ENCODE data around the gene NMNAT1. TPM values are rescaled to one million over a fixed set of nuclear protein-coding genes. Genes with fewer than 3 reads are reported as not detected.

Gene NMNAT1
- total and polyA plus RNA-seq, 2 of the 8 experiments (the other 6 are each of a cell fraction or from before 2014, with no cell fraction given) = 2.0 to 2.5 TPM

GRCh38 chr1:9910423-9911178 is 32.7 kb upstream of the NMNAT1 start:
- Histone ChIP-seq H3K27ac (ENCODE audit: low read depth, low read length) (peak overlapping the region; percentile 60), H4K5ac (ENCODE audit: insufficient read length, low read depth, low read length) (peak overlapping the region; percentile 20), H3K4me1 (replicated peaks in 1 of 4; ENCODE audit: control insufficient read depth in 3 of 4, insufficient read depth in 4 of 4, low read length in 3 of 4) (peaks cover 2 to 6% (median 4%) of the 10 kb centered on the region in 4 experiments; a peak in 4 of 7 replicates), H3K14ac (ENCODE audit: insufficient read length) (no peak overlapping the region), H2BK20ac (ENCODE audit: low read length) (no peak overlapping the region), H4K8ac (ENCODE audit: extremely low read depth, insufficient read depth, low read length) (0 out of 2 replicates have a peak overlapping the region, but pooled peaks have one; percentile 4), H3K4me3 (ENCODE audit: extremely low read depth in 1 of 4, insufficient read depth in 2 of 4, low read depth in 3 of 4, low read length in 4 of 4) (peak overlapping the region; percentile 56 to 80 (median 78)), H3K79me1 (ENCODE audit: low read depth, low read length) (peaks cover 9% of the 10 kb centered on the region), H3K9me3 (ENCODE audit: insufficient read depth in 2 of 2, low read depth in 1 of 2, low read length in 1 of 2) (no peaks in the 10 kb centered on the region), H2BK5ac (ENCODE audit: low read depth, low read length) (peak overlapping the region; percentile 46; the same call in 1 of the 2 replicates), H4K20me1 (replicated peaks in 1 of 2; ENCODE audit: control insufficient read depth in 1 of 2, insufficient read depth in 2 of 2, low read length in 2 of 2) (peaks cover 0 to 2% of the 10 kb centered on the region in 2 experiments), H2BK15ac (ENCODE audit: low read length) (no peak overlapping the region), H3K9ac (replicated peaks in 1 of 4; ENCODE audit: extremely low read depth in 1 of 4, low read depth in 3 of 4, low read length in 3 of 4) (peak overlapping the region; percentile 57 to 78 (median 60)), H4K91ac (replicated peaks; ENCODE audit: insufficient read length, low read length) (no peak overlapping the region), H2AK5ac (ENCODE audit: low read depth, low read length) (no peak overlapping the region), H3K56ac (replicated peaks; ENCODE audit: insufficient read length, low read depth, low read length) (peak overlapping the region; percentile 71), H3K36me3 (ENCODE audit: control insufficient read depth in 2 of 4, insufficient read depth in 4 of 4, low read length in 3 of 4) (no peaks in the 10 kb centered on the region), H3K18ac (ENCODE audit: extremely low read depth, low read length) (peak overlapping the region; percentile 79), H2BK12ac (ENCODE audit: low read depth, low read length) (no peak overlapping the region), H3K23ac (ENCODE audit: insufficient read length) (no peak overlapping the region), H3K4ac (replicated peaks; ENCODE audit: insufficient read length, low read depth, low read length) (no peak overlapping the region), H3K4me2 (ENCODE audit: insufficient read depth in 1 of 2, low read depth in 2 of 2, low read length in 2 of 2) (peak overlapping the region; percentile 73 to 81), H2BK120ac (replicated peaks; ENCODE audit: low read depth, low read length) (no peak overlapping the region), H3K79me2 (ENCODE audit: control insufficient read depth in 1 of 2, insufficient read depth in 2 of 2, low read length in 2 of 2) (peaks cover 7 to 19% of the 10 kb centered on the region in 2 experiments; a peak in 2 of 4 replicates), H2AFZ (ENCODE audit: low read length) (0 out of 2 replicates have a peak overlapping the region, but pooled peaks have one; percentile 79), H3K27me3 (replicated peaks in 1 of 4; ENCODE audit: control insufficient read depth in 3 of 4, extremely low read depth in 1 of 4, insufficient read depth in 3 of 4, low read length in 3 of 4) (no peaks in the 10 kb centered on the region), H3K23me2 (ENCODE audit: low read depth, low read length) (peaks cover 6% of the 10 kb centered on the region)
- CTCF ChIA-PET (ENCODE audit: partially characterized antibody) = interaction anchor here (1.0 kb wide), 2 partner anchors 8 to 189 kb away, joined by 3 to 4 read pairs; no protein-coding TSS in a partner anchor
- peak; percentile 45 for FAIRE-seq
- peak; percentile 96 to 100 for DNase-seq (ENCODE audit: low read depth in 1 of 2, low spot score in 2 of 2)
- POLR2A ChIA-PET (ENCODE audit: partially characterized antibody) = interaction anchor here (0.8 to 1.2 kb wide), 8 partner anchors 9 to 40 kb away, joined by 3 to 10 read pairs (median 4); no protein-coding TSS in a partner anchor
- whole genome bisulfite sequencing, 2 experiments (ENCODE audit: extremely low coverage in 1 of 2, insufficient coverage in 1 of 2, insufficient read length in 1 of 2, insufficient replicate concordance in 2 of 2, low coverage in 1 of 2, low lambda C conversion rate in 2 of 2, missing lambda C conversion rate in 1 of 2) = 5% methylated on average over 14 of the region's 45 CpGs; no CpG with 5 or more reads in 1 of the 2 experiments
- no peak for TF ChIP-seq JUN (IDR thresholded peaks at IDR 0.05; ENCODE audit: low read depth, low read length)
- TF ChIP-seq ATF3 (IDR thresholded peaks at IDR 0.05; ENCODE audit: insufficient read depth, low read depth, low read length) = no peak
- TF ChIP-seq NRF1 (IDR thresholded peaks at IDR 0.05; ENCODE audit: low read depth, low read length) = 0 out of 2 replicates have a peak, but pooled peaks have one; percentile 4
- peak; percentile 85 for TF ChIP-seq POLR2AphosphoS5 (IDR thresholded peaks at IDR 0.05; ENCODE audit: low read depth, low read length)
- TF ChIP-seq RAD21 (IDR thresholded peaks at IDR 0.05 in 1 of 2, conservative IDR thresholded peaks at IDR 0.05 in 1 of 2; ENCODE audit: low read depth in 2 of 2, low read length in 2 of 2) = no peak
- peak; percentile 51 to 74 for TF ChIP-seq POLR2A (IDR thresholded peaks at IDR 0.05; ENCODE audit: control extremely low read depth in 1 of 2, low read depth in 2 of 2, low read length in 2 of 2)
- TF ChIP-seq KDM5A (IDR thresholded peaks at IDR 0.05; ENCODE audit: low read length) = no peak
- TF ChIP-seq USF2 (IDR thresholded peaks at IDR 0.05; ENCODE audit: low read length) = no peak
- TF ChIP-seq KDM4A (IDR thresholded peaks at IDR 0.05; ENCODE audit: low read depth, low read length, severe bottlenecking) = no peak
- no peak for TF ChIP-seq HDAC6 (IDR thresholded peaks at IDR 0.05; ENCODE audit: low read depth, low read length)

Measured in H1 (cell line).